ENCODE data around the gene NPFFR1. TPM values are rescaled to one million over a fixed set of nuclear protein-coding genes. Genes with fewer than 3 reads are reported as not detected.

NPFFR1 gene
- total RNA-seq, 1 experiment from 2014 or later, result 0.05 TPM

GRCh38 chr10:70320751-70321150 lies 36.9 kb upstream of the NPFFR1 start:
- no peaks in the 10 kb centered on the region for H3K4me1 ChIP-seq (ENCODE audit: control insufficient read depth, insufficient read depth, low read length)
- TF ChIP-seq SIN3A (IDR thresholded peaks at IDR 0.05; ENCODE audit: borderline replicate concordance, insufficient read depth, low read depth, low read length) (no peak), CTCF (IDR thresholded peaks at IDR 0.05) (no peak), POLR2AphosphoS5 (IDR thresholded peaks at IDR 0.05; ENCODE audit: low read depth, low read length) (no peak), TCF7L2 (IDR thresholded peaks at IDR 0.05; ENCODE audit: low read depth, low read length) (no peak), REST (IDR thresholded peaks at IDR 0.05; ENCODE audit: insufficient read depth in 1 of 2, low read depth in 2 of 2, low read length in 1 of 2) (no peak)
- H3K27me3 ChIP-seq (ENCODE audit: control insufficient read depth, insufficient read depth, low read length), result no peaks in the 10 kb centered on the region
- no peaks in the 10 kb centered on the region for H3K36me3 ChIP-seq (ENCODE audit: control insufficient read depth, insufficient read depth, low read length)
- H3K9me3 ChIP-seq (ENCODE audit: control insufficient read depth, insufficient read depth, low read depth, low read length), result no peaks in the 10 kb centered on the region
- ChIA-PET CTCF (interaction anchor here (0.6 kb wide), 1 partner anchor 481 kb away, joined by 3 read pairs; no protein-coding TSS in a partner anchor), POLR2A (interaction anchor here (0.6 kb wide), 1 partner anchor 15 kb away, joined by 11 read pairs; no protein-coding TSS in a partner anchor)
- intact Hi-C loops (cut with micrococcal nuclease; ENCODE audit: unreplicated experiment), result no loop called here
- H3K27ac ChIP-seq (ENCODE audit: low read length), result no peak overlapping the region
- ATAC-seq, result no peak
- no peak overlapping the region for H3K4me3 ChIP-seq (ENCODE audit: low read depth in 2 of 2, low read length in 2 of 2)
- in situ Hi-C loops (cut with HindIII; ENCODE audit: low pct_unique_long_range_greater_than_20kb, low sequenced_read_pairs), result no loop called here
- BruUV-seq (replicated peaks), result no TSS peak
- no peak for DNase-seq (ENCODE audit: low read depth, low spot score)

GRCh38 chr10:70319824-70320223 lies 36.0 kb upstream of the NPFFR1 start:
- Histone ChIP-seq H3K4me3 (ENCODE audit: low read depth in 2 of 2, low read length in 2 of 2) (no peak overlapping the region), H3K36me3 (ENCODE audit: control insufficient read depth, insufficient read depth, low read length) (no peaks in the 10 kb centered on the region), H3K9me3 (ENCODE audit: control insufficient read depth, insufficient read depth, low read depth, low read length) (no peaks in the 10 kb centered on the region), H3K4me1 (ENCODE audit: control insufficient read depth, insufficient read depth, low read length) (no peaks in the 10 kb centered on the region), H3K27ac (ENCODE audit: low read length) (no peak overlapping the region), H3K27me3 (ENCODE audit: control insufficient read depth, insufficient read depth, low read length) (no peaks in the 10 kb centered on the region)
- DNase-seq (ENCODE audit: low read depth, low spot score) (no peak), ATAC-seq (no peak)
- POLR2A ChIA-PET, result no interaction called here
- no peak for TF ChIP-seq CTCF (IDR thresholded peaks at IDR 0.05)
- TF ChIP-seq REST (IDR thresholded peaks at IDR 0.05; ENCODE audit: insufficient read depth in 1 of 2, low read depth in 2 of 2, low read length in 1 of 2), result no peak
- TF ChIP-seq TCF7L2 (IDR thresholded peaks at IDR 0.05; ENCODE audit: low read depth, low read length), result no peak
- no peak for TF ChIP-seq SIN3A (IDR thresholded peaks at IDR 0.05; ENCODE audit: borderline replicate concordance, insufficient read depth, low read depth, low read length)
- no peak for TF ChIP-seq POLR2AphosphoS5 (IDR thresholded peaks at IDR 0.05; ENCODE audit: low read depth, low read length)
- CTCF ChIA-PET, result no interaction called here
- in situ Hi-C loops (cut with HindIII; ENCODE audit: low pct_unique_long_range_greater_than_20kb, low sequenced_read_pairs), result no loop called here
- TSS peak; percentile 50 for BruUV-seq (replicated peaks)
- intact Hi-C loops (cut with micrococcal nuclease; ENCODE audit: unreplicated experiment), result no loop called here

Data from Panc1 (cell line).